PC-9 (cell line): Measurements from ENCODE around the gene VAT1L. TPM values are rescaled to one million over a fixed set of nuclear protein-coding genes. Genes with fewer than 3 reads are reported as not detected.
"Not testable (repeated sequence)": the region's sequence is repeated elsewhere in the genome, so short reads cannot be mapped to it uniquely, and the experiment has no call there.

Experiments
- BruUV-seq: library from RNA; stranded (reverse); fragments of 400-500 nt; replicated peaks from 2 replicates; lab custom pipeline; 2021; lab: Mats Ljungman, UMichigan
- CTCF ChIA-PET: fragments of 300-600 bp; sonication (Branson Sonifier 250); formaldehyde crosslinking; loops from one replicate; lab custom pipeline; 2022; ENCODE audit warnings: antibody characterized with exemption; lab: Charles Lee
- POLR2A ChIA-PET: fragments of 300-600 bp; sonication (Branson Sonifier 250); formaldehyde crosslinking; loops from one replicate; lab custom pipeline; 2022; ENCODE audit warnings: antibody characterized with exemption; ENCODE audit not compliant: unreplicated experiment; lab: Charles Lee
- DNase-seq, 2 experiments: peaks; one replicate each; pipeline versions ENCODE4 v3.0.0 to v3.0.0-alpha.2; 2015 to 2022; ENCODE audit warnings: mixed read lengths in 1 of 2
- H2AFZ ChIP-seq: fragments of 200-600 bp; sonication (generic); 2 replicates; pipeline ENCODE4 v1.8.1; 2017; ENCODE audit warnings: antibody characterized with exemption
- H3F3A ChIP-seq: fragments of 200-600 bp; sonication (generic); 2 replicates; pipeline ENCODE4 v1.8.1; 2017; ENCODE audit warnings: antibody characterized with exemption, mild to moderate bottlenecking, low read depth; ENCODE audit not compliant: insufficient read depth
- H3K27ac ChIP-seq: fragments of 200-600 bp; sonication (generic); 2 replicates; pipeline ENCODE4 v1.6.1; 2016; ENCODE audit warnings: mixed run types
- H3K27me3 ChIP-seq: fragments of 200-600 bp; sonication (generic); 2 replicates; pipeline ENCODE4 v1.6.1; 2016; ENCODE audit warnings: low read depth, mixed run types; ENCODE audit not compliant: insufficient read depth
- H3K36me3 ChIP-seq: fragments of 200-600 bp; sonication (generic); 2 replicates; pipeline ENCODE4 v1.6.1; 2016; ENCODE audit warnings: low read depth, mixed run types
- H3K4me1 ChIP-seq: fragments of 200-600 bp; sonication (generic); replicated peaks from 2 replicates; pipeline ENCODE4 v1.6.1; 2016; ENCODE audit warnings: mixed run types; ENCODE audit not compliant: insufficient read depth
- H3K4me2 ChIP-seq: fragments of 200-600 bp; sonication (generic); 2 replicates; pipeline ENCODE4 v1.6.1; 2017; ENCODE audit warnings: mixed run types
- H3K4me3 ChIP-seq: fragments of 200-600 bp; sonication (generic); 2 replicates; pipeline ENCODE4 v1.6.1; 2016; ENCODE audit warnings: mixed run types
- H3K79me2 ChIP-seq: fragments of 200-600 bp; sonication (generic); 2 replicates; pipeline ENCODE4 v1.6.1; 2017; ENCODE audit warnings: low read depth, mixed run types
- H3K9me2 ChIP-seq: fragments of 200-600 bp; sonication (generic); 2 replicates; pipeline ENCODE4 v1.8.1; 2017; ENCODE audit warnings: mild to moderate bottlenecking; ENCODE audit not compliant: insufficient read depth
- H3K9me3 ChIP-seq: fragments of 200-600 bp; sonication (generic); 2 replicates; pipeline ENCODE4 v1.8.1; 2016; ENCODE audit warnings: low read depth; ENCODE audit not compliant: insufficient read depth
- H4K20me1 ChIP-seq: fragments of 200-600 bp; sonication (generic); 2 replicates; pipeline ENCODE4 v1.8.1; 2017; ENCODE audit not compliant: insufficient read depth
- CTCF ChIP-seq: fragments of 200-600 bp; sonication (generic); conservative IDR thresholded peaks from 2 replicates; pipeline ENCODE4 v1.6.1; 2017; ENCODE audit warnings: mixed run types, antibody characterized with exemption, mild to moderate bottlenecking, moderate library complexity
- EZH2 ChIP-seq: fragments of 200-600 bp; sonication (generic); IDR thresholded peaks from 2 replicates; pipeline ENCODE4 v1.8.0; 2017; ENCODE audit warnings: antibody characterized with exemption, low read depth
- intact Hi-C: fragments of 100-400 bp; cut with micrococcal nuclease; formaldehyde crosslinking; loops from one replicate; pipeline ENCODE4 v1.10.0; 2022; ENCODE audit not compliant: unreplicated experiment
- total RNA-seq: library from RNA; stranded (reverse); gene quantifications from 2 replicates; pipeline ENCODE4 v1.2.3, GENCODE V29; 2021

The VAT1L gene
- total RNA-seq, 1 experiment from 2014 or later, result not detected

- CTCF ChIA-PET, result no interaction called here
- POLR2A ChIA-PET, result no interaction called here
- Histone ChIP-seq H4K20me1 (no peaks in the 10 kb centered on the region), H3F3A (no peaks in the 10 kb centered on the region), H3K9me2 (no peaks in the 10 kb centered on the region), H3K36me3 (no peaks in the 10 kb centered on the region), H3K79me2 (no peaks in the 10 kb centered on the region), H3K4me1 (no peaks in the 10 kb centered on the region), H3K27me3 (peaks cover 45% of the 10 kb centered on the region), H3K27ac (no peak overlapping the region), H2AFZ (no peak overlapping the region), H3K4me2 (no peak overlapping the region), H3K4me3 (no peak overlapping the region), H3K9me3 (no peaks in the 10 kb centered on the region)
- TF ChIP-seq EZH2, result no peak
- TF ChIP-seq CTCF, result no peak
- DNase-seq, result no peak
- intact Hi-C loops, result no loop called here
- BruUV-seq, result no TSS peak
These were observed 158.5 kb downstream of the VAT1L start for GRCh38 chr16:77946823-77947222.

DNA sequence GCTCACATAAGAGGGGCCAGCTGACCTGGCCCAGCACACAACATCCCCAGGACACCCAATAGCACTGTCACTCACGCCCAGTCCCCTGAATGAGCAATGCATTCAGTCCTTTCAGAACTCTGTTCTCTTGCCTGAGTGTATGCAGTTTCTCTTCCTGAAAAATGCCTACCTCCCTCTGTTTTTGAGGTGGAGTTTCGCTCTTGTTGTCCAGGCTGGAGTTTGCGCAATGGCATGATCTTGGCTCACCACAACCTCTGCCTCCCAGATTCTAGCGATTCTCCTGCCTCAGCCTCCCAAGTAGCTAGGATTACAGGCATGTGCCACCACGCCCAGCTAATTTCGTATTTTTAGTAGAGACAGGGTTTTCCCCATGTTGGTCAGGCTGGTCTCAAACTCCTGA lies 159.2 kb downstream of the VAT1L start:
- H3K4me2 ChIP-seq, H2AFZ ChIP-seq, H3F3A ChIP-seq, H3K9me2 ChIP-seq, CTCF ChIA-PET, H3K36me3 ChIP-seq, H3K27ac ChIP-seq, H3K4me3 ChIP-seq, H4K20me1 ChIP-seq, H3K79me2 ChIP-seq, BruUV-seq, H3K9me3 ChIP-seq, H3K4me1 ChIP-seq, DNase-seq, POLR2A ChIA-PET, intact Hi-C loops: not testable (repeated sequence)
- H3K27me3 ChIP-seq, result peaks cover 40% of the 10 kb centered on the region

GRCh38 chr16:77948835-77949234 lies 160.5 kb downstream of the VAT1L start:
- Histone ChIP-seq H3K27ac (no peak overlapping the region), H4K20me1 (no peaks in the 10 kb centered on the region), H3K4me3 (no peak overlapping the region), H2AFZ (no peak overlapping the region), H3K9me3 (no peaks in the 10 kb centered on the region), H3K36me3 (no peaks in the 10 kb centered on the region), H3K79me2 (no peaks in the 10 kb centered on the region), H3K9me2 (no peaks in the 10 kb centered on the region), H3K4me2 (no peak overlapping the region), H3F3A (no peaks in the 10 kb centered on the region), H3K4me1 (no peaks in the 10 kb centered on the region), H3K27me3 (peaks cover 42% of the 10 kb centered on the region)
- DNase-seq, result no peak
- BruUV-seq, result no TSS peak
- intact Hi-C loops, result no loop called here
- CTCF ChIA-PET, result no interaction called here
- TF ChIP-seq EZH2 (no peak), CTCF (no peak)
- POLR2A ChIA-PET, result no interaction called here

DNA sequence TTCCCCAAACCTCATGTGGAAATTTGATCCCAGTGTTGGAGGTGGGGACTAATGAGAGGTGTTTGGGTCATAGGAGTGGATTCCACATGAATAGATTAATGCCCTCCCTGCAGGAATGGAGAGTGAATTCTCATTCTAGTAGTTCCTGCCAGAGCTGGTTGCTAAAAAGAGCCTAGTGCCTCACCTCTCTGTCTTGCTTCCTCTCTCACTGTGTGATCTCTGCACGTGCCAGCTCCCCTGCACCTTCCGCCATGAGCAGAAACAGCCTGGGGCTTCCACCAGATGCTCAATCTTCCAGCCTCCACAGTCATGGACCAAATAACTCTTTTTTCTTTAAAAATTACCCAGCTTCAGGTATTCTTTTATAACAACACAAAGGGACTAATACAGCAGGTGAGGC lies 161.1 kb downstream of the VAT1L start:
- H3K36me3 ChIP-seq, result no peaks in the 10 kb centered on the region
- ChIA-PET POLR2A (no interaction called here), CTCF (no interaction called here)
- no peaks in the 10 kb centered on the region for H4K20me1 ChIP-seq
- no peak overlapping the region for H3K4me2 ChIP-seq
- no peaks in the 10 kb centered on the region for H3K4me1 ChIP-seq
- no TSS peak for BruUV-seq
- no peaks in the 10 kb centered on the region for H3K79me2 ChIP-seq
- H3K27me3 ChIP-seq, result peaks cover 42% of the 10 kb centered on the region
- no peak for TF ChIP-seq CTCF
- no peak for TF ChIP-seq EZH2
- DNase-seq, result no peak
- H3K27ac ChIP-seq, result no peak overlapping the region
- H3K9me2 ChIP-seq, result no peaks in the 10 kb centered on the region
- no peaks in the 10 kb centered on the region for H3F3A ChIP-seq
- no peak overlapping the region for H3K4me3 ChIP-seq
- H3K9me3 ChIP-seq, result no peaks in the 10 kb centered on the region
- no peak overlapping the region for H2AFZ ChIP-seq
- intact Hi-C loops, result no loop called here
